Peyer's patch (tissue), 4 donors: ENCODE data around the gene DRGX. TPM values are rescaled to one million over a fixed set of nuclear protein-coding genes. Genes with fewer than 3 reads are reported as not detected.

Experiments used
- DNase-seq, 3 donors: peaks; one replicate each; pipeline ENCODE4 v3.0.0-alpha.2; 2017 to 2019
- H3K27ac ChIP-seq, 4 donors: fragments of 200-600 bp; sonication (generic); one replicate each; pipeline ENCODE4 v1.5.1; 2016 to 2019
- H3K27me3 ChIP-seq, 2 donors: fragments of 200-600 bp; sonication (generic); one replicate each; pipeline ENCODE4 v1.5.1; 2019
- H3K36me3 ChIP-seq, 3 donors: fragments of 200-600 bp; sonication (generic); one replicate each; pipeline ENCODE4 v1.5.1; 2016 to 2019
- H3K4me1 ChIP-seq, 4 donors: fragments of 200-600 bp; sonication (generic); one replicate each; pipeline ENCODE4 v1.5.1; 2016 to 2019
- H3K4me3 ChIP-seq, 4 donors: fragments of 200-600 bp; sonication (generic); 1 replicate in 3 of 4; 2 replicates in 1 of 4; pipeline ENCODE4 v1.5.1; 2016 to 2019; ENCODE audit warnings: mild to moderate bottlenecking in 1 of 4
- H3K9me3 ChIP-seq, 4 donors: fragments of 200-600 bp; sonication (generic); one replicate each; pipeline ENCODE4 v1.5.1; 2016 to 2019; ENCODE audit warnings: mild to moderate bottlenecking in 1 of 4
- CTCF ChIP-seq, 6 experiments: fragments of 450-650 bp in 4 of 6; fragments of 200-600 bp in 2 of 6; sonication (generic) in 1 of 6; IDR thresholded peaks; one replicate each; pipeline ENCODE4 v1.5.1; 2017 to 2019; ENCODE audit warnings: antibody characterized with exemption in 6 of 6, mild to moderate bottlenecking in 3 of 6, moderate library complexity in 1 of 6
- POLR2A ChIP-seq, 2 donors: fragments of 450-650 bp; IDR thresholded peaks; one replicate each; pipeline ENCODE4 v1.5.1; 2017; ENCODE audit warnings: antibody characterized with exemption in 2 of 2, mild to moderate bottlenecking in 2 of 2, moderate library complexity in 2 of 2
- total RNA-seq, 4 donors: library from RNA; depleted of rRNA; stranded (reverse); fragments of >200 nt; gene quantifications; one replicate each; pipeline ENCODE4 v1.1.0, GENCODE V29; 2016

The DRGX gene
- total RNA-seq, 4 donors from 2014 or later, result not detected

DNA sequence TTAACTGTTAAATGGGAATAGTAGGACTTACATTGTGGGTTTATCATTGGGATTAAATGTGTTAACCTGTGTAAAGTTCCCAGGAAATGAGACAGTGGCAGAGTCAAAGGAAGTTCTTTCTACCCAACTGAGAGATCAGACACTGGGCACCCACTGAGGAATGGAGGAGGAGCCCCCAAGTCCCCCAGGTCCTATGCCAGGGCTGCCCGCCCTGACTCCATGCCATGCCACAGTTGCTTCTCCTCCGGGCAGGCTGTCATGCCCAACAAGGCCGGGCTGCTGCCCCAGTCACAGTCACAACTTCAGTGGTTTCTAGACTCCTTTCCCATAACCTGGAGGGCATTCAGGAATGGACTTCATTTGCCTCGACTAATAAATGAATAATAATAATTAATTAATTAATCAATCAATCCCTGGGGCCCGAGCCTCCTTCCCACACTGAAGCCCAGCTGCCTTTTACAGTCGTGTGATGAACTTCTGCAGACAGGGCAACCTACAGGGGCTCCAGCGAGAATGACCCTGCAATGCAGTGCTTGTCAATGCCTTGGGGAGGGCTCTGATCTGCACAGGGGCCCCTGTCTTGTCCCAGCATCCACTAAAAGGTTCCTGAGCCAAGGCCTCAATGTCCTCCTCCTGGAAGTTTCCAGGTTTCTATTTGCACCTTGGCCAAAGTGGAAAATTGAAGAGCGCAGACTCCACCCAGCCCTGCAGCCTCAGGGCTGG lies 32.4 kb downstream of the DRGX start:
- peak in 1 of 3 donors; percentile 10 for DNase-seq
- H3K36me3 ChIP-seq, result no peaks in the 10 kb centered on the region
- no peaks in the 10 kb centered on the region for H3K27me3 ChIP-seq
- no peak for TF ChIP-seq POLR2A (IDR thresholded peaks at IDR 0.05)
- TF ChIP-seq CTCF (IDR thresholded peaks at IDR 0.05), result no peak
- H3K9me3 ChIP-seq, result no peaks in the 10 kb centered on the region
- H3K4me3 ChIP-seq, result no peak overlapping the region
- no peak overlapping the region for H3K27ac ChIP-seq
- no peaks in the 10 kb centered on the region for H3K4me1 ChIP-seq

- Histone ChIP-seq H3K9me3 (no peaks in the 10 kb centered on the region), H3K27me3 (no peaks in the 10 kb centered on the region), H3K4me3 (no peak overlapping the region), H3K4me1 (no peaks in the 10 kb centered on the region), H3K36me3 (no peaks in the 10 kb centered on the region), H3K27ac (no peak overlapping the region)
- DNase-seq, result peak in 1 of 3 donors; percentile 21
- no peak for TF ChIP-seq POLR2A (IDR thresholded peaks at IDR 0.05)
- TF ChIP-seq CTCF (IDR thresholded peaks at IDR 0.05), result no peak
Measured at GRCh38 chr10:49362596-49363260, 33.2 kb downstream of the DRGX start.

- H3K4me1 ChIP-seq, result no peaks in the 10 kb centered on the region
- no peak overlapping the region for H3K27ac ChIP-seq
- H3K27me3 ChIP-seq, result no peaks in the 10 kb centered on the region
- H3K9me3 ChIP-seq, result no peaks in the 10 kb centered on the region
- no peak for TF ChIP-seq CTCF (IDR thresholded peaks at IDR 0.05)
- no peak for TF ChIP-seq POLR2A (IDR thresholded peaks at IDR 0.05)
- no peaks in the 10 kb centered on the region for H3K36me3 ChIP-seq
- DNase-seq, result no peak
- H3K4me3 ChIP-seq, result no peak overlapping the region
Measured at GRCh38 chr10:49361735-49362568, 33.9 kb downstream of the DRGX start.

- H3K4me1 ChIP-seq, result no peaks in the 10 kb centered on the region
- no peak overlapping the region for H3K27ac ChIP-seq
- no peaks in the 10 kb centered on the region for H3K9me3 ChIP-seq
- no peak for DNase-seq
- no peaks in the 10 kb centered on the region for H3K27me3 ChIP-seq
- no peak for TF ChIP-seq POLR2A (IDR thresholded peaks at IDR 0.05)
- TF ChIP-seq CTCF (IDR thresholded peaks at IDR 0.05), result no peak
- H3K4me3 ChIP-seq, result no peak overlapping the region
- no peaks in the 10 kb centered on the region for H3K36me3 ChIP-seq
Measured at GRCh38 chr10:49361178-49361554, 34.7 kb downstream of the DRGX start.

DNA sequence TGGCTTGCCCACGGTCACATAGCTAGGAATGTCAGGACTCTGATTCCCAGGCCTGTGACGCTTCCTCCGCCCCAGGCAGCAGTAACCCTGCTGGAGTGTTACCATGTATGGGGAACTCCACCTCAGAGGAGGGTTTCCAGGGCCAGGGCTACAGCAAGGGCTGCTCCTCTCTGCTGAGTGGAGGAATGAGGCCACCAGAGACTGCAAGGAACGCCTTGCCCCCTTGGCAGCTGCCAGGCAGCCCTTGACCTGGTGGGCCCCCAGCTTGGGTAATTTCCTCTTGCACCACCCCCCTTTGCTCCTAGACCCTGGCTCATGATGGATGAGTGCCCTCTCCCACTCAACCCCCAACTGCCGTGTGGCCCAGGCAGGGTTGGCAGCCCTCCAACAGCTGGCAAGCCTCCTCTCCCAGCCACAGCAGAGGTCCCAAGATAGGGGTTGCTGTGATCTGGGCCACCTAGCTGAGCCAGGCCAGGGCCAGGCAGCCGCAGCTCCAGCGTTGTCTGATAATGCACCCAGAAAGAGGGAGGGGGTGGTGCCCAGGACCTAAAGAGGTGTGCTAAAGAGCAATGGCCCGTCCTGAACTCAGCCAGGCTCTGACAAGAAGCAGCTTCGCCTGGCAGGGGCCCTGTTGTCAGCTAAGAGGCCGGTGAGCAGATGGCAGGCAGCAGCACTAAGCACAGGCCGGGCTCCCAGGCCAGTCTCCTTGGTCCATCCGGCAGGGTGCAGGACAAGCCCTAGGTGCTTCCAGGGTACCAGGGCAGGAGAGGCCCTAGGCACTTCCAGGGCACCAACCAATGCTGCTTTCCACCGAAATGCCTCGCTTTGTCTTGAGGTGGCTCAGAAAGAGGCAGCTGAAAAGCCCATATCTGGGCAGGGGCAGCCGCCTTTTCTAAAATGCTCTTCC lies 35.4 kb downstream of the DRGX start:
- H3K4me3 ChIP-seq, result no peak overlapping the region
- H3K9me3 ChIP-seq, result no peaks in the 10 kb centered on the region
- H3K27ac ChIP-seq, result no peak overlapping the region
- no peak for DNase-seq
- H3K4me1 ChIP-seq, result no peaks in the 10 kb centered on the region
- no peaks in the 10 kb centered on the region for H3K36me3 ChIP-seq
- no peaks in the 10 kb centered on the region for H3K27me3 ChIP-seq
- TF ChIP-seq POLR2A (IDR thresholded peaks at IDR 0.05), result no peak
- TF ChIP-seq CTCF (IDR thresholded peaks at IDR 0.05), result no peak
